Liver (tissue), 3 donors: Measurements from ENCODE around the gene DENND4C.
"Not testable (repeated sequence)": the region's sequence is repeated elsewhere in the genome, so short reads cannot be mapped to it uniquely, and the experiment has no call there.

Experiments used
- CTCF ChIP-seq: fragments of 150-350 bp; IDR thresholded peaks from 2 replicates; pipeline ENCODE4 v1.5.1; 2017; ENCODE audit warnings: improper control_type of control experiment, low read depth, low read length; ENCODE audit not compliant: missing input control
- EGR1 ChIP-seq, 2 donors: IDR thresholded peaks; 2 replicates each; pipeline ENCODE4 v1.6.1; 2016 to 2018; ENCODE audit warnings: antibody characterized with exemption in 2 of 2, low read depth in 2 of 2
- GABPA ChIP-seq, 2 donors: IDR thresholded peaks in 1 of 2; conservative IDR thresholded peaks in 1 of 2; 2 replicates each; pipeline ENCODE4 v1.6.1; 2016; ENCODE audit warnings: antibody characterized with exemption in 2 of 2, mild to moderate bottlenecking in 1 of 2, moderate library complexity in 1 of 2
- MAX ChIP-seq: IDR thresholded peaks from 2 replicates; pipeline ENCODE4 v1.6.1; 2016; ENCODE audit warnings: antibody characterized with exemption
- RAD21 ChIP-seq, 2 donors: IDR thresholded peaks; 2 replicates each; pipeline ENCODE4 v1.6.1; 2016; ENCODE audit warnings: antibody characterized with exemption in 2 of 2, mild to moderate bottlenecking in 2 of 2
- SP1 ChIP-seq: IDR thresholded peaks from 2 replicates; pipeline ENCODE4 v1.6.1; 2018; ENCODE audit warnings: antibody characterized with exemption, mild to moderate bottlenecking
- TAF1 ChIP-seq: conservative IDR thresholded peaks from 2 replicates; pipeline ENCODE4 v1.6.1; 2016; ENCODE audit warnings: antibody characterized with exemption, mild to moderate bottlenecking
- YY1 ChIP-seq: IDR thresholded peaks from 2 replicates; pipeline ENCODE4 v1.6.1; 2016; ENCODE audit warnings: antibody characterized with exemption, mild to moderate bottlenecking
- donor health status: healthy.
- donor health status: healthy.

GRCh38 chr9:19385212-19385611 lies 154.7 kb downstream of the DENND4C start:
- TF ChIP-seq CTCF; RAD21 (IDR thresholded peaks at IDR 0.05); TAF1; GABPA (IDR thresholded peaks at IDR 0.05 in 1 of 2, conservative IDR thresholded peaks at IDR 0.05 in 1 of 2); SP1; MAX; YY1; EGR1 (IDR thresholded peaks at IDR 0.05; ENCODE audit: low read depth in 2 of 2): not testable (repeated sequence)
